HepG2 (cell line): ENCODE results near the gene HYAL1. TPM values are rescaled to one million over a fixed set of nuclear protein-coding genes. Genes with fewer than 3 reads are reported as not detected.

Experiments used
- CHCHD3 ChIP-seq: sonication (generic); formaldehyde crosslinking; IDR thresholded peaks from 2 replicates; pipeline ENCODE4 v1.8.0; 2022; ENCODE audit warnings: mild to moderate bottlenecking, missing genetic modification reagents, moderate library complexity
- ETV6 ChIP-seq: sonication (generic); formaldehyde crosslinking; conservative IDR thresholded peaks from 2 replicates; pipeline ENCODE4 v1.4.0; 2020; ENCODE audit warnings: missing genetic modification reagents
- FOXP4 ChIP-seq: sonication (generic); formaldehyde crosslinking; IDR thresholded peaks from 2 replicates; pipeline ENCODE4 v1.4.0; 2020; ENCODE audit warnings: missing genetic modification reagents
- GPN1 ChIP-seq: sonication (generic); formaldehyde crosslinking; IDR thresholded peaks from 2 replicates; pipeline ENCODE4 v1.5.1; 2020; ENCODE audit warnings: missing genetic modification reagents, borderline replicate concordance
- HNF1B ChIP-seq: sonication (generic); formaldehyde crosslinking; IDR thresholded peaks from 2 replicates; pipeline ENCODE4 v1.5.1; 2020; ENCODE audit warnings: mild to moderate bottlenecking, moderate library complexity, missing genetic modification reagents
- MLXIP ChIP-seq: sonication (generic); formaldehyde crosslinking; IDR thresholded peaks from 2 replicates; pipeline ENCODE4 v1.9.0; 2021; ENCODE audit warnings: missing genetic modification reagents, borderline replicate concordance
- TEAD3 ChIP-seq: optimal IDR thresholded peaks from 2 replicates; pipeline ENCODE3; 2016; ENCODE audit warnings: borderline replicate concordance
- TFAP4 ChIP-seq: sonication (generic); IDR thresholded peaks from 2 replicates; pipeline ENCODE4 v1.6.1; 2016; ENCODE audit warnings: low read depth, borderline replicate concordance
- ZGPAT ChIP-seq: IDR thresholded peaks from 2 replicates; pipeline ENCODE4 v1.6.1; 2016; ENCODE audit warnings: mild to moderate bottlenecking
- ZNF225 ChIP-seq: sonication (generic); formaldehyde crosslinking; IDR thresholded peaks from 2 replicates; pipeline ENCODE4 v1.4.0; 2020; ENCODE audit warnings: mild to moderate bottlenecking, missing genetic modification reagents
- ZNF337 ChIP-seq: sonication (generic); formaldehyde crosslinking; IDR thresholded peaks from 2 replicates; pipeline ENCODE4 v1.5.1; 2020; ENCODE audit warnings: missing genetic modification reagents, low read depth, mild to moderate bottlenecking, borderline replicate concordance
- ZNF572 ChIP-seq: sonication (generic); formaldehyde crosslinking; IDR thresholded peaks from 2 replicates; pipeline ENCODE4 v1.5.1; 2020; ENCODE audit warnings: mild to moderate bottlenecking, missing genetic modification reagents
- ZNF674 ChIP-seq: sonication (generic); formaldehyde crosslinking; IDR thresholded peaks from 2 replicates; pipeline ENCODE4 v1.5.0; 2020; ENCODE audit warnings: low read depth, mild to moderate bottlenecking, missing genetic modification reagents
- polyA plus RNA-seq, 8 experiments: library from polyadenylated mRNA; depleted of rRNA in 3 of 8; stranded (reverse) in 7 of 8; unstranded in 1 of 8; fragments of >200 nt; fragmentation: Illumina TruSeq in 4 of 8; extraction: Trizol in 4 of 8; gene quantifications; 2 replicates each; pipeline versions ENCODE4 v1.2.1 to v1.2.3, GENCODE V29; 2011 to 2016; ENCODE audit warnings: low read depth in 4 of 8, missing spikeins in 1 of 8, mixed read lengths in 1 of 8; ENCODE audit not compliant: insufficient read depth in 1 of 8
- total RNA-seq, 5 experiments: library from RNA; depleted of rRNA; stranded (reverse); fragments of >200 nt; fragmentation: Illumina TruSeq; extraction: Trizol; gene quantifications; 2 replicates each; pipeline ENCODE4 v1.2.3, GENCODE V29; 2016; ENCODE audit warnings: low read depth in 1 of 5

HYAL1 gene
- total and polyA plus RNA-seq, 2 of the 13 experiments (the other 11 are each of a cell fraction or from before 2014, with no cell fraction given) = 76.5 to 193 TPM

- peak; percentile 19; the same call in 1 of the 2 replicates for TF ChIP-seq MLXIP (CRISPR knock-in tag)
- TF ChIP-seq ZNF572 (CRISPR knock-in tag) = 0 out of 2 replicates have a peak, but pooled peaks have one; percentile 70
- 0 out of 2 replicates have a peak, but pooled peaks have one; percentile 33 for TF ChIP-seq CHCHD3
- no peak for TF ChIP-seq TFAP4
- TF ChIP-seq TEAD3 = peak; percentile 27
- 0 out of 2 replicates have a peak, but pooled peaks have one; percentile 1 for TF ChIP-seq HNF1B (CRISPR knock-in tag)
- 0 out of 2 replicates have a peak, but pooled peaks have one; percentile 19 for TF ChIP-seq GPN1 (CRISPR knock-in tag)
- peak; percentile 35; the same call in 1 of the 2 replicates for TF ChIP-seq FOXP4 (CRISPR knock-in tag)
- no peak for TF ChIP-seq ZNF337 (CRISPR knock-in tag)
- 0 out of 2 replicates have a peak, but pooled peaks have one; percentile 18 for TF ChIP-seq ZNF674
- TF ChIP-seq ZNF225 (CRISPR knock-in tag) = no peak
- TF ChIP-seq ZGPAT (CRISPR knock-in tag) = no peak
- no peak for TF ChIP-seq ETV6 (CRISPR knock-in tag)
Observed at GRCh38 chr3:50336452-50337174, 33.2 kb upstream of the HYAL1 start (continued).
